Measurements from ENCODE around the gene RAB3A. TPM values are rescaled to one million over a fixed set of nuclear protein-coding genes. Genes with fewer than 3 reads are reported as not detected.

RAB3A gene
- total RNA-seq, 2 donors from 2014 or later = 3.5 to 4.2 TPM

GRCh38 chr19:18203408-18203862, 407 bp downstream of the RAB3A start:
- H3K27ac ChIP-seq = no peak overlapping the region
- peak overlapping the region; percentile 55 for H3K4me3 ChIP-seq
- peak overlapping the region; percentile 85 to 86 for H3K9ac ChIP-seq (ENCODE audit: low read depth in 2 of 2, low read length in 2 of 2)
- peaks cover 5% of the 10 kb centered on the region for H3K4me1 ChIP-seq
- TF ChIP-seq CTCF (IDR thresholded peaks at IDR 0.05) = no peak
- H3K27me3 ChIP-seq = no peaks in the 10 kb centered on the region
- H3K9me3 ChIP-seq = no peaks in the 10 kb centered on the region
- DNase-seq = peak; percentile 68
- intact Hi-C loops (cut with DNase I) = loop anchor here (10.0 kb wide), 1 partner anchor 211 kb away; the partner anchor contains the start of gene SSBP4
- no peaks in the 10 kb centered on the region for H3K36me3 ChIP-seq

GRCh38 chr19:18202778-18203407, 949 bp downstream of the RAB3A start:
- no peak overlapping the region for H3K27ac ChIP-seq
- no peaks in the 10 kb centered on the region for H3K36me3 ChIP-seq
- intact Hi-C loops (cut with DNase I) = loop anchor here (10.0 kb wide), 1 partner anchor 212 kb away; the partner anchor contains the start of gene SSBP4
- DNase-seq = peak; percentile 55
- H3K9me3 ChIP-seq = no peaks in the 10 kb centered on the region
- peak overlapping the region; percentile 55 for H3K4me3 ChIP-seq
- peaks cover 5% of the 10 kb centered on the region for H3K4me1 ChIP-seq
- TF ChIP-seq CTCF (IDR thresholded peaks at IDR 0.05) = no peak
- no peaks in the 10 kb centered on the region for H3K27me3 ChIP-seq
- peak overlapping the region; percentile 85 to 86 for H3K9ac ChIP-seq (ENCODE audit: low read depth in 2 of 2, low read length in 2 of 2)

GRCh38 chr19:18202397-18202777, 1.5 kb downstream of the RAB3A start:
- Histone ChIP-seq H3K9me3 (no peaks in the 10 kb centered on the region), H3K27ac (no peak overlapping the region), H3K27me3 (no peaks in the 10 kb centered on the region), H3K4me1 (peaks cover 5% of the 10 kb centered on the region), H3K9ac (ENCODE audit: low read depth in 2 of 2, low read length in 2 of 2) (peak overlapping the region in 1 of 2 donors; percentile 34), H3K36me3 (no peaks in the 10 kb centered on the region), H3K4me3 (no peak overlapping the region)
- intact Hi-C loops (cut with DNase I) = loop anchor here (10.0 kb wide), 1 partner anchor 212 kb away; the partner anchor contains the start of gene SSBP4
- TF ChIP-seq CTCF (IDR thresholded peaks at IDR 0.05) = no peak
- no peak for DNase-seq

GRCh38 chr19:18198374-18198773, 5.5 kb downstream of the RAB3A start:
- no peak for TF ChIP-seq CTCF (IDR thresholded peaks at IDR 0.05)
- DNase-seq = no peak
- intact Hi-C loops (cut with DNase I) = no loop called here
- no peaks in the 10 kb centered on the region for H3K9me3 ChIP-seq
- H3K4me3 ChIP-seq = no peak overlapping the region
- H3K9ac ChIP-seq (ENCODE audit: low read depth in 2 of 2, low read length in 2 of 2) = no peak overlapping the region
- peaks cover 13% of the 10 kb centered on the region for H3K4me1 ChIP-seq
- H3K27ac ChIP-seq = no peak overlapping the region
- no peaks in the 10 kb centered on the region for H3K36me3 ChIP-seq
- H3K27me3 ChIP-seq = no peaks in the 10 kb centered on the region

- Histone ChIP-seq H3K4me3 (no peak overlapping the region), H3K9ac (ENCODE audit: low read depth in 2 of 2, low read length in 2 of 2) (no peak overlapping the region), H3K9me3 (no peaks in the 10 kb centered on the region), H3K36me3 (no peaks in the 10 kb centered on the region), H3K27ac (no peak overlapping the region), H3K4me1 (peaks cover 11% of the 10 kb centered on the region), H3K27me3 (no peaks in the 10 kb centered on the region)
- intact Hi-C loops (cut with DNase I) = no loop called here
- no peak for DNase-seq
- no peak for TF ChIP-seq CTCF (IDR thresholded peaks at IDR 0.05)
Observed at GRCh38 chr19:18197941-18198340, 5.9 kb downstream of the RAB3A start.
